HepG2 (cell line): ENCODE data around the gene TXNDC11. TPM values are rescaled to one million over a fixed set of nuclear protein-coding genes. Genes with fewer than 3 reads are reported as not detected.

Experiments used
- CBX2 ChIP-seq, 2 experiments: fragments of 200-600 bp in 1 of 2; sonication (generic); formaldehyde crosslinking in 1 of 2; IDR thresholded peaks; 2 replicates each; pipeline versions ENCODE4 v1.7.0 to v1.8.1; 2018 to 2022; ENCODE audit warnings: low read depth in 2 of 2, low read length in 1 of 2, mild to moderate bottlenecking in 1 of 2, missing genetic modification reagents in 1 of 2
- CREB1 ChIP-seq, 2 experiments: fragments of 450-650 bp in 1 of 2; IDR thresholded peaks; 2 replicates each; pipeline ENCODE4 v1.6.1; 2016 to 2017; ENCODE audit warnings: control low read depth in 1 of 2, mild to moderate bottlenecking in 1 of 2, missing compliant biosample characterization in 1 of 2, missing genetic modification characterization in 1 of 2
- ETV5 ChIP-seq: IDR thresholded peaks from 2 replicates; pipeline ENCODE4 v1.6.1; 2018; ENCODE audit warnings: missing biosample characterization, missing genetic modification reagents, inconsistent platforms, borderline replicate concordance
- FOXA1 ChIP-seq, 2 experiments: fragments of 450-650 bp in 1 of 2; sonication (generic) in 1 of 2; formaldehyde crosslinking in 1 of 2; IDR thresholded peaks; 2 replicates each; pipeline versions ENCODE4 v1.4.0 to v1.6.1; 2016 to 2020; ENCODE audit warnings: missing genetic modification reagents in 1 of 2
- HDAC6 ChIP-seq: fragments of 200-600 bp; sonication (generic); IDR thresholded peaks from 2 replicates; pipeline ENCODE4 v1.7.0; 2017; ENCODE audit warnings: mild to moderate bottlenecking, antibody characterized with exemption, low read length, low read depth
- NFE2L2 ChIP-seq: fragments of 150-350 bp; IDR thresholded peaks from 2 replicates; pipeline ENCODE4 v1.6.1; 2014; ENCODE audit warnings: low read length
- NR2C2 ChIP-seq: sonication (generic); formaldehyde crosslinking; IDR thresholded peaks from 2 replicates; pipeline ENCODE4 v1.4.0; 2020; ENCODE audit warnings: missing genetic modification reagents, mild to moderate bottlenecking, moderate library complexity, borderline replicate concordance
- SNAPC4 ChIP-seq: sonication (generic); formaldehyde crosslinking; IDR thresholded peaks from 2 replicates; pipeline ENCODE4 v1.4.0; 2020; ENCODE audit warnings: mild to moderate bottlenecking, missing genetic modification reagents
- ZBTB39 ChIP-seq: sonication (generic); formaldehyde crosslinking; IDR thresholded peaks from 2 replicates; pipeline ENCODE4 v1.5.0; 2020; ENCODE audit warnings: missing genetic modification reagents
- ZBTB7A ChIP-seq: sonication (generic); formaldehyde crosslinking; IDR thresholded peaks from 2 replicates; pipeline ENCODE4 v1.8.0; 2022; ENCODE audit warnings: mild to moderate bottlenecking, missing genetic modification reagents
- ZKSCAN1 ChIP-seq: fragments of 150-350 bp; IDR thresholded peaks from 2 replicates; pipeline ENCODE4 v1.6.1; 2014; ENCODE audit warnings: low read length
- ZMYM3 ChIP-seq: sonication (generic); formaldehyde crosslinking; IDR thresholded peaks from 2 replicates; pipeline ENCODE4 v1.5.1; 2020; ENCODE audit warnings: mild to moderate bottlenecking, missing genetic modification reagents
- ZNF180 ChIP-seq: sonication (generic); formaldehyde crosslinking; IDR thresholded peaks from 2 replicates; pipeline ENCODE4 v1.4.0; 2020; ENCODE audit warnings: low read depth, missing genetic modification reagents, borderline replicate concordance
- ZNF256 ChIP-seq: sonication (generic); formaldehyde crosslinking; conservative IDR thresholded peaks from 2 replicates; pipeline ENCODE4 v1.4.0; 2020; ENCODE audit warnings: missing genetic modification reagents
- ZNF441 ChIP-seq: sonication (generic); formaldehyde crosslinking; IDR thresholded peaks from 2 replicates; pipeline ENCODE4 v1.7.0; 2021; ENCODE audit warnings: missing genetic modification reagents, borderline replicate concordance
- ZNF572 ChIP-seq: sonication (generic); formaldehyde crosslinking; IDR thresholded peaks from 2 replicates; pipeline ENCODE4 v1.5.1; 2020; ENCODE audit warnings: mild to moderate bottlenecking, missing genetic modification reagents
- ZNF747 ChIP-seq: sonication (generic); formaldehyde crosslinking; IDR thresholded peaks from 2 replicates; pipeline ENCODE4 v1.8.1; 2023; ENCODE audit warnings: missing genetic modification reagents, mild to moderate bottlenecking, borderline replicate concordance
- ZNF878 ChIP-seq: sonication (generic); formaldehyde crosslinking; IDR thresholded peaks from 2 replicates; pipeline ENCODE4 v1.8.1; 2023; ENCODE audit warnings: mild to moderate bottlenecking, missing genetic modification reagents, moderate library complexity
- ZNF891 ChIP-seq: sonication (generic); formaldehyde crosslinking; IDR thresholded peaks from 2 replicates; pipeline ENCODE4 v1.5.0; 2020; ENCODE audit warnings: mild to moderate bottlenecking, missing genetic modification reagents
- polyA plus RNA-seq, 8 experiments: library from polyadenylated mRNA; depleted of rRNA in 3 of 8; stranded (reverse) in 7 of 8; unstranded in 1 of 8; fragments of >200 nt; fragmentation: Illumina TruSeq in 4 of 8; extraction: Trizol in 4 of 8; gene quantifications; 2 replicates each; pipeline versions ENCODE4 v1.2.1 to v1.2.3, GENCODE V29; 2011 to 2016; ENCODE audit warnings: low read depth in 4 of 8, missing spikeins in 1 of 8, mixed read lengths in 1 of 8; ENCODE audit not compliant: insufficient read depth in 1 of 8
- total RNA-seq, 5 experiments: library from RNA; depleted of rRNA; stranded (reverse); fragments of >200 nt; fragmentation: Illumina TruSeq; extraction: Trizol; gene quantifications; 2 replicates each; pipeline ENCODE4 v1.2.3, GENCODE V29; 2016; ENCODE audit warnings: low read depth in 1 of 5
- TF ChIP-seq, protein P1 (sequence below): sonication (generic); formaldehyde crosslinking; IDR thresholded peaks from 2 replicates; pipeline ENCODE4 v1.4.0; 2020; ENCODE audit warnings: mild to moderate bottlenecking, low read depth, missing genetic modification reagents

The TXNDC11 gene
- total and polyA plus RNA-seq, 2 of the 13 experiments (the other 11 are each of a cell fraction or from before 2014, with no cell fraction given) = 74.9 to 123 TPM

GRCh38 chr16:11743308-11744074 is 834 bp upstream of the TXNDC11 start (continued):
- TF ChIP-seq, protein P1, sequence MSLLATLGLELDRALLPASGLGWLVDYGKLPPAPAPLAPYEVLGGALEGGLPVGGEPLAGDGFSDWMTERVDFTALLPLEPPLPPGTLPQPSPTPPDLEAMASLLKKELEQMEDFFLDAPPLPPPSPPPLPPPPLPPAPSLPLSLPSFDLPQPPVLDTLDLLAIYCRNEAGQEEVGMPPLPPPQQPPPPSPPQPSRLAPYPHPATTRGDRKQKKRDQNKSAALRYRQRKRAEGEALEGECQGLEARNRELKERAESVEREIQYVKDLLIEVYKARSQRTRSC (CRISPR knock-in tag) = no peak
- TF ChIP-seq HDAC6 (no peak; the same call in 1 of the 2 replicates), ETV5 (CRISPR knock-in tag) (peak; percentile 97), NR2C2 (CRISPR knock-in tag) (0 out of 2 replicates have a peak, but pooled peaks have one; percentile 4), ZNF441 (peak; percentile 2; the same call in 1 of the 2 replicates), ZNF747 (CRISPR knock-in tag) (no peak), ZMYM3 (CRISPR knock-in tag) (peak; percentile 79), SNAPC4 (CRISPR knock-in tag) (peak; percentile 78; the same call in 1 of the 2 replicates), CREB1 (IDR thresholded peaks at IDR 0.05) (peak; percentile 71), CREB1 (CRISPR knock-in tag; IDR thresholded peaks at IDR 0.05) (peak; percentile 81), ZBTB7A (CRISPR knock-in tag) (0 out of 2 replicates have a peak, but pooled peaks have one; percentile 54), ZNF256 (CRISPR knock-in tag) (peak; percentile 63; the same call in 1 of the 2 replicates), ZNF180 (CRISPR knock-in tag) (0 out of 2 replicates have a peak, but pooled peaks have one; percentile 21), ZNF891 (CRISPR knock-in tag) (no peak; the same call in 1 of the 2 replicates), FOXA1 (IDR thresholded peaks at IDR 0.05) (peak; percentile 58; the same call in 1 of the 2 replicates), FOXA1 (CRISPR knock-in tag; IDR thresholded peaks at IDR 0.05) (peak; percentile 79), ZNF878 (peak; percentile 79; the same call in 1 of the 2 replicates), ZKSCAN1 (0 out of 2 replicates have a peak, but pooled peaks have one; percentile 18), ZNF572 (no peak; the same call in 1 of the 2 replicates), ZBTB39 (CRISPR knock-in tag) (peak; percentile 23; the same call in 1 of the 2 replicates), CBX2 (IDR thresholded peaks at IDR 0.05; ENCODE audit: low read depth, low read length) (no peak), CBX2 (CRISPR knock-in tag; IDR thresholded peaks at IDR 0.05; ENCODE audit: low read depth) (peak; percentile 35; the same call in 1 of the 2 replicates), NFE2L2 (peak; percentile 3; the same call in 1 of the 2 replicates)
